ENCODE data around the gene ZFP36L2. TPM values are rescaled to one million over a fixed set of nuclear protein-coding genes. Genes with fewer than 3 reads are reported as not detected.
A peak's percentile ranks its signal among the peaks of the same experiment; 100 is the strongest.

Gene ZFP36L2
- total and polyA plus RNA-seq, 2 experiments from 2014 or later, result 37.9 to 38.4 TPM

GRCh38 chr2:43196768-43197587 is 29.4 kb downstream of the ZFP36L2 start:
- TF ChIP-seq NANOG (IDR thresholded peaks at IDR 0.05; ENCODE audit: borderline replicate concordance), result no peak
- no peak for TF ChIP-seq ZNF331 (CRISPR knock-in tag; IDR thresholded peaks at IDR 0.05; ENCODE audit: low read depth)
- TF ChIP-seq, protein P1, sequence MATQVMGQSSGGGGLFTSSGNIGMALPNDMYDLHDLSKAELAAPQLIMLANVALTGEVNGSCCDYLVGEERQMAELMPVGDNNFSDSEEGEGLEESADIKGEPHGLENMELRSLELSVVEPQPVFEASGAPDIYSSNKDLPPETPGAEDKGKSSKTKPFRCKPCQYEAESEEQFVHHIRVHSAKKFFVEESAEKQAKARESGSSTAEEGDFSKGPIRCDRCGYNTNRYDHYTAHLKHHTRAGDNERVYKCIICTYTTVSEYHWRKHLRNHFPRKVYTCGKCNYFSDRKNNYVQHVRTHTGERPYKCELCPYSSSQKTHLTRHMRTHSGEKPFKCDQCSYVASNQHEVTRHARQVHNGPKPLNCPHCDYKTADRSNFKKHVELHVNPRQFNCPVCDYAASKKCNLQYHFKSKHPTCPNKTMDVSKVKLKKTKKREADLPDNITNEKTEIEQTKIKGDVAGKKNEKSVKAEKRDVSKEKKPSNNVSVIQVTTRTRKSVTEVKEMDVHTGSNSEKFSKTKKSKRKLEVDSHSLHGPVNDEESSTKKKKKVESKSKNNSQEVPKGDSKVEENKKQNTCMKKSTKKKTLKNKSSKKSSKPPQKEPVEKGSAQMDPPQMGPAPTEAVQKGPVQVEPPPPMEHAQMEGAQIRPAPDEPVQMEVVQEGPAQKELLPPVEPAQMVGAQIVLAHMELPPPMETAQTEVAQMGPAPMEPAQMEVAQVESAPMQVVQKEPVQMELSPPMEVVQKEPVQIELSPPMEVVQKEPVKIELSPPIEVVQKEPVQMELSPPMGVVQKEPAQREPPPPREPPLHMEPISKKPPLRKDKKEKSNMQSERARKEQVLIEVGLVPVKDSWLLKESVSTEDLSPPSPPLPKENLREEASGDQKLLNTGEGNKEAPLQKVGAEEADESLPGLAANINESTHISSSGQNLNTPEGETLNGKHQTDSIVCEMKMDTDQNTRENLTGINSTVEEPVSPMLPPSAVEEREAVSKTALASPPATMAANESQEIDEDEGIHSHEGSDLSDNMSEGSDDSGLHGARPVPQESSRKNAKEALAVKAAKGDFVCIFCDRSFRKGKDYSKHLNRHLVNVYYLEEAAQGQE (IDR thresholded peaks at IDR 0.05; ENCODE audit: unreplicated experiment), result no peak
- no peak for TF ChIP-seq ZNF114 (CRISPR knock-in tag; IDR thresholded peaks at IDR 0.05)
- Mint-ChIP-seq H3K27ac (peak overlapping the region; percentile 23), H3K4me3 (no peak overlapping the region), H3K27me3 (ENCODE audit: insufficient read depth, low read depth, poor library complexity) (peaks cover 22% of the 10 kb centered on the region), H3K9me3 (no peaks in the 10 kb centered on the region), H3K4me1 (peaks cover 16% of the 10 kb centered on the region), H3K36me3 (ENCODE audit: low read depth) (no peaks in the 10 kb centered on the region; the same call in 2 of the 3 replicates)
- ATAC-seq, result no peak
- no peak for DNase-seq (ENCODE audit: low spot score)
- H2AFZ ChIP-seq, result no peak overlapping the region
- H3K4me1 ChIP-seq (ENCODE audit: insufficient read depth), result 0 out of 2 replicates have a peak, but pooled peaks cover under 1% of the 10 kb centered on the region
- H3K27ac ChIP-seq (ENCODE audit: low read depth), result no peak overlapping the region
- H3K27me3 ChIP-seq (ENCODE audit: insufficient read depth), result no peaks in the 10 kb centered on the region
- no peaks in the 10 kb centered on the region for H3F3A ChIP-seq (replicated peaks; ENCODE audit: low read depth)
- no peaks in the 10 kb centered on the region for H3K9me2 ChIP-seq (ENCODE audit: insufficient read depth)
- no peak overlapping the region for H3K4me2 ChIP-seq
- H3K4me3 ChIP-seq, result no peak overlapping the region
- no peaks in the 10 kb centered on the region for H3K36me3 ChIP-seq (ENCODE audit: insufficient read depth)
- no peaks in the 10 kb centered on the region for H4K20me1 ChIP-seq (replicated peaks; ENCODE audit: insufficient read depth)
- no peaks in the 10 kb centered on the region for H3K79me2 ChIP-seq (replicated peaks; ENCODE audit: insufficient read depth)

DNA sequence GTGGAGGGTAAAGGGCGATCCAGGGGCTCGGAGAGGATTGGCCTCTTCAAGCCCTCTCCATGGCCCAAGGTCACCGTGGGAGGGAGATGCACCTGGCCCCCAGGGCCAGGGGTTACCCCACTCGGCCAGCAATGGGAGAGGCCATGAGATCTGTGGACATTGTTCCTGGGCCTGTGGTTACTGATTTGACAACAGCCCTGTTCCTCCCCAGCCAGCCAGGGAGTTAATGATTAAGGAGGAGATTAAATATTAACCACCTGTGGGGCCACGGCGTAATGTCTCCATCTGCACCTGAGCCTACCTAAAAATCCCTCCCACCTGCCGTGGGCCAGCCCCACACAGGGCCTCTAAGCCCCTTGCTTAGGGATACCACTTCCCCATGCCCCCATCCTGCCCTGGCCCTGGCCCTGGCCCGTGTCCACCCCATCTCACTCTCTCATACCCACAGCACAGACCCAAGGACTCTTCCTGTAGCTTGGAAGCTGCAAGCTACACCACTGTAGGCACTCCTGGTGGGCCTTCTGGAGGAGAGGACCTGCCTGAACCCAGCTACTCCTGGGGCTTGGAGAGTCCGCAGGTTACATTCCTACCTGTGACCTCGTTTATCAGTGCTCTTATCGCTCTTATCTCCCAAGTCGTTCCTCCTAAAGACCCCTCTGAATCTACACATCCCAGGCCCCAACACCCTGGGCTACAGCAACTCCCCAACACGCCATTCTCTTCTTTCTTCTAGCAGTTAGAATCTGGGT is 32.1 kb downstream of the ZFP36L2 start:
- no peak for ATAC-seq
- no peak overlapping the region for H3K27ac Mint-ChIP-seq
- no peak for TF ChIP-seq CREB1 (CRISPR knock-in tag; IDR thresholded peaks at IDR 0.05; ENCODE audit: low read depth)
- TF ChIP-seq ZNF462 (CRISPR knock-in tag; IDR thresholded peaks at IDR 0.05), result no peak
- no peak for TF ChIP-seq POLR2AphosphoS5 (IDR thresholded peaks at IDR 0.05; ENCODE audit: low read depth)
- TF ChIP-seq, protein P2, sequence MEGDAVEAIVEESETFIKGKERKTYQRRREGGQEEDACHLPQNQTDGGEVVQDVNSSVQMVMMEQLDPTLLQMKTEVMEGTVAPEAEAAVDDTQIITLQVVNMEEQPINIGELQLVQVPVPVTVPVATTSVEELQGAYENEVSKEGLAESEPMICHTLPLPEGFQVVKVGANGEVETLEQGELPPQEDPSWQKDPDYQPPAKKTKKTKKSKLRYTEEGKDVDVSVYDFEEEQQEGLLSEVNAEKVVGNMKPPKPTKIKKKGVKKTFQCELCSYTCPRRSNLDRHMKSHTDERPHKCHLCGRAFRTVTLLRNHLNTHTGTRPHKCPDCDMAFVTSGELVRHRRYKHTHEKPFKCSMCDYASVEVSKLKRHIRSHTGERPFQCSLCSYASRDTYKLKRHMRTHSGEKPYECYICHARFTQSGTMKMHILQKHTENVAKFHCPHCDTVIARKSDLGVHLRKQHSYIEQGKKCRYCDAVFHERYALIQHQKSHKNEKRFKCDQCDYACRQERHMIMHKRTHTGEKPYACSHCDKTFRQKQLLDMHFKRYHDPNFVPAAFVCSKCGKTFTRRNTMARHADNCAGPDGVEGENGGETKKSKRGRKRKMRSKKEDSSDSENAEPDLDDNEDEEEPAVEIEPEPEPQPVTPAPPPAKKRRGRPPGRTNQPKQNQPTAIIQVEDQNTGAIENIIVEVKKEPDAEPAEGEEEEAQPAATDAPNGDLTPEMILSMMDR (conservative IDR thresholded peaks at IDR 0.05; ENCODE audit: low read depth in 2 of 2), result no peak

More for the DNA sequence above, 32.1 kb downstream of the ZFP36L2 start:
- Histone ChIP-seq H3K9me2 (ENCODE audit: insufficient read depth) (no peaks in the 10 kb centered on the region), H4K20me1 (replicated peaks; ENCODE audit: insufficient read depth) (no peaks in the 10 kb centered on the region), H3K4me3 (no peak overlapping the region), H3K79me2 (replicated peaks; ENCODE audit: insufficient read depth) (no peaks in the 10 kb centered on the region), H3K36me3 (ENCODE audit: insufficient read depth) (no peaks in the 10 kb centered on the region), H3F3A (replicated peaks; ENCODE audit: low read depth) (no peaks in the 10 kb centered on the region), H3K27ac (ENCODE audit: low read depth) (no peak overlapping the region), H3K27me3 (ENCODE audit: insufficient read depth) (no peaks in the 10 kb centered on the region), H2AFZ (peak overlapping the region; percentile 52; the same call in 1 of the 2 replicates), H3K4me2 (no peak overlapping the region), H3K4me1 (ENCODE audit: insufficient read depth) (0 out of 2 replicates have a peak, but pooled peaks cover 3% of the 10 kb centered on the region)
- H3K27me3 Mint-ChIP-seq (ENCODE audit: insufficient read depth, low read depth, poor library complexity), result peaks cover 16% of the 10 kb centered on the region
- DNase-seq (ENCODE audit: low spot score), result no peak
- H3K4me3 Mint-ChIP-seq, result no peak overlapping the region
- no peaks in the 10 kb centered on the region; the same call in 1 of the 3 replicates for H3K9me3 Mint-ChIP-seq
- no peaks in the 10 kb centered on the region; the same call in 2 of the 3 replicates for H3K36me3 Mint-ChIP-seq (ENCODE audit: low read depth)
- peaks cover 20% of the 10 kb centered on the region for H3K4me1 Mint-ChIP-seq

Data from GM23338 (cell line).